NT2/D1 (cell line): ENCODE data around the gene ELMO1.

Experiments
- DNase-seq: peaks from one replicate; pipeline ENCODE4 v3.0.0-alpha.2; 2011; ENCODE audit warnings: low read depth, low spot score
- H3K27me3 ChIP-seq: 2 replicates; pipeline ENCODE4 v1.6.0; 2011; ENCODE audit warnings: mild to moderate bottlenecking; ENCODE audit not compliant: insufficient read length, insufficient read depth
- H3K36me3 ChIP-seq: 2 replicates; pipeline ENCODE4 v1.6.1; 2011; ENCODE audit warnings: mild to moderate bottlenecking, low read length, mixed read lengths; ENCODE audit not compliant: insufficient read depth, insufficient read length
- H3K4me1 ChIP-seq: 2 replicates; pipeline ENCODE4 v1.5.1; 2011; ENCODE audit not compliant: insufficient read depth, insufficient read length
- H3K4me3 ChIP-seq: 2 replicates; pipeline ENCODE4 v1.5.1; 2011; ENCODE audit warnings: low read depth; ENCODE audit not compliant: insufficient read length
- H3K9ac ChIP-seq: 2 replicates; pipeline ENCODE4 v1.6.0; 2011; ENCODE audit warnings: low read depth; ENCODE audit not compliant: insufficient read length
- H3K9me3 ChIP-seq: 2 replicates; pipeline ENCODE4 v1.5.1; 2011; ENCODE audit warnings: mild to moderate bottlenecking, low read length; ENCODE audit not compliant: insufficient read depth
- SUZ12 ChIP-seq: IDR thresholded peaks from 2 replicates; pipeline ENCODE4 v1.6.1; 2011; ENCODE audit not compliant: insufficient read length, insufficient read depth; ENCODE audit errors: extremely low read depth
- YY1 ChIP-seq: IDR thresholded peaks from 2 replicates; pipeline ENCODE4 v1.6.1; 2011; ENCODE audit not compliant: insufficient read length, insufficient read depth
- ZNF274 ChIP-seq: IDR thresholded peaks from 2 replicates; pipeline ENCODE4 v1.6.1; 2011; ENCODE audit warnings: mild to moderate bottlenecking, low read depth, low read length

The ELMO1 gene

DNA sequence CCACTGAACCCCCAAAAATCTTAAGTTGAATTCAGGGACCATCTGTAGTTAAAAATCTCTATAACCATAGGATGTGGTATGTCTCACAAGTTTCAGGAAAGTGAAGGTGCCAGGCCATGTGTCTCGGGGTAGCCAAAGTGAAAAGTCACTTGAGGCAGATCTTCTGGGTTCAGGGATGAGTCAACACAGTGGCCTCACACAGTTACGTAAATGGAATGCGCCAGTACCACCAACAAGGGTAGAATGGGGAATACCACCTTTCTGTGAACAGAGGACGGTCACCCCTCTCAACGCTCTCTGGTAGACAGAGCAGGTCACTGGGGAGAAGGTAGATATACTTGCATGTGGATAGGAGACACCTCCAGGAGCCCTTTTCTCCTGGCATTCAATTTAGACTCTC lies 71.4 kb downstream of the ELMO1 start:
- DNase-seq, result no peak
- Histone ChIP-seq H3K36me3 (no peaks in the 10 kb centered on the region), H3K27me3 (no peaks in the 10 kb centered on the region), H3K4me1 (no peaks in the 10 kb centered on the region), H3K9ac (no peak overlapping the region), H3K9me3 (peaks cover 37% of the 10 kb centered on the region), H3K4me3 (no peak overlapping the region)
- TF ChIP-seq YY1, result no peak
- no peak for TF ChIP-seq ZNF274
- TF ChIP-seq SUZ12, result no peak

DNA sequence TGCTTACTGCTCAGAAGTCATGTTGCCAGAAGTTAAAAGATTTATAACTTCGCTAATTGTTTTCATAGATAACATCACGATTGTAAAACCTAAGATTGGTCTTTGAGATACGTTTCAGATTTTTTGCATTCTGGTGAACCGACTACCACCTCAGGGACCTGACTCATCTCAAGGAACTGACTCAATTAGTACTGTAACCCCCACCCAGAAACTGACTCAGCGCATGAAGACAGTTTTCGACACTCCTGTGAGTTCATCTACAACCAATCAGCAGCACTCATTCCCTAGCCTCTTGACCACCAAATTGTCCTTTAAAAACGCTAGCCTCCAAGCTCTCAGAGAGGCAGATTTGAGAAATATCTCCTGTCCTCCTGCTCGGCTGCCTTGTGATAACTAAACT lies 72.3 kb downstream of the ELMO1 start:
- no peak for DNase-seq
- Histone ChIP-seq H3K9me3 (peaks cover 37% of the 10 kb centered on the region), H3K36me3 (no peaks in the 10 kb centered on the region), H3K4me1 (no peaks in the 10 kb centered on the region), H3K4me3 (no peak overlapping the region), H3K9ac (no peak overlapping the region), H3K27me3 (no peaks in the 10 kb centered on the region)
- TF ChIP-seq SUZ12, result no peak
- TF ChIP-seq ZNF274, result no peak
- TF ChIP-seq YY1, result no peak

GRCh38 chr7:37372750-37373149 lies 75.9 kb downstream of the ELMO1 start:
- no peak for TF ChIP-seq ZNF274
- TF ChIP-seq YY1, result no peak
- TF ChIP-seq SUZ12, result no peak
- DNase-seq, result no peak

DNA sequence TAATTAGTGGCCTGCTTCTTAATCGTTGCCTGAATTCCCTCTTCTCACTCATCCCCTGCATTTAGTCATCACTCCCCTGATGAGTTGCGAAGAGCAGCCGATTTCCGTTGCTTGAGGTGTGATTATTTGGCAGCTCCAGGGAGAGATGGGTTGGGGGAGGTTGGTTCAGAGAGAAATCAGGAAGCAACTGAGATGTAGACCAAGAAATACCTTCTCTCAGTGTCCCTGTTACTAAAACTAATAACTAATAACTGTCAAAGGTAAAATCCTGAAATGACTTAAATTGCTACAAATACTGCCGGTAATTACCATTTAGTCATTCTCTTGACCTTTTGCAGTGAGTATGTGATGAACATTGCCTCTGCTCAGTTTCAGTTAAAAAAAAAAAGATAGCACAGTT lies 76.9 kb downstream of the ELMO1 start:
- TF ChIP-seq ZNF274 (no peak), SUZ12 (no peak), YY1 (no peak)
- Histone ChIP-seq H3K36me3 (no peaks in the 10 kb centered on the region), H3K4me3 (no peak overlapping the region), H3K27me3 (no peaks in the 10 kb centered on the region), H3K9me3 (peaks cover 26% of the 10 kb centered on the region), H3K4me1 (peaks cover 2% of the 10 kb centered on the region), H3K9ac (no peak overlapping the region)
- DNase-seq, result peak; percentile 51

More at GRCh38 chr7:37372750-37373149, 75.9 kb downstream of the ELMO1 start:
- Histone ChIP-seq H3K4me1 (peaks cover 2% of the 10 kb centered on the region), H3K9ac (no peak overlapping the region), H3K27me3 (no peaks in the 10 kb centered on the region), H3K9me3 (peaks cover 27% of the 10 kb centered on the region), H3K36me3 (no peaks in the 10 kb centered on the region), H3K4me3 (no peak overlapping the region)

DNA sequence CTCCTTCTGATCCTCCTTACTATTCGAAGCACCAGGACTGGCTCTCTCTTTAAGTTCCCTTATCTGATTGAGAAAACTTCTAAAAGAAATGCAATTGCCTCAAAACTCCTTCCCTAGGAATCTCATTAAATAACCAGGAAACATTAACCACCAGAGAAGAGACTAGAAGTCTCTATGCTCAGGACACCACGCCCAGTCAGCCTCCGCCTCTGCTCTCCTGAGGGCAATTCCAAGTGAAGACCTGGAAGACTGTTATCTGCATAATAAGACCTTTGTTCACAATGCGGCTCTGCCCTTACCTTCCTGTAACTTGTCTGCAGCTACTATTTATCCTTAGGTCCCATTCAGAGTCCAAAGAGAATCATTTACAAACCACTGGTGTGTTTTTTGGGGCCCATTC lies 78.8 kb downstream of the ELMO1 start:
- peaks cover 2% of the 10 kb centered on the region for H3K4me1 ChIP-seq
- TF ChIP-seq YY1 (no peak), ZNF274 (no peak), SUZ12 (no peak)
- H3K9me3 ChIP-seq, result peaks cover 8% of the 10 kb centered on the region; the same call in 1 of the 2 replicates
- DNase-seq, result peak; percentile 58
- no peak overlapping the region for H3K4me3 ChIP-seq
- no peaks in the 10 kb centered on the region for H3K27me3 ChIP-seq
- no peak overlapping the region for H3K9ac ChIP-seq
- no peaks in the 10 kb centered on the region for H3K36me3 ChIP-seq

DNA sequence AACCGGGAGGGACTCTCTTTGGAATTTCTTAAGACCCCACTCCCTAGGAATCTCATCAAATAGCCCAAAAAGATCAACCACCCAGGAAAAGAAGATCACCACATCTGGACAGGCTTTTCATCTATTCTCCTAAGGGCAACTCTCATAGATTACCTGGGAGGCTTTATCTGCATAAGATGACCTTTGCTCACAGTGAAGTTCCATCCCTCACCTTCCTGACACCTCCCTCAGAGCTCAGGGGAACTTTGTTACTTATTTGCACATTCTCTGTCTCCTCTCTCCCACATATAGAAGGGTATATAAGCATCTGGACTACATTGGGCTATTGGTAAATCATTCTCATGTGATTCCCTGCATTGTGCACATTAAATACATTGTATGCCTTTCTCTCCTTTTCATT lies 80.1 kb downstream of the ELMO1 start:
- peaks cover 2% of the 10 kb centered on the region for H3K4me1 ChIP-seq
- H3K9ac ChIP-seq, result no peak overlapping the region
- TF ChIP-seq ZNF274, result no peak
- no peak for TF ChIP-seq YY1
- no peak for TF ChIP-seq SUZ12
- no peak overlapping the region for H3K4me3 ChIP-seq
- no peaks in the 10 kb centered on the region for H3K27me3 ChIP-seq
- no peak for DNase-seq
- H3K9me3 ChIP-seq, result peaks cover 8% of the 10 kb centered on the region; the same call in 1 of the 2 replicates
- no peaks in the 10 kb centered on the region for H3K36me3 ChIP-seq

- peaks cover 8% of the 10 kb centered on the region; the same call in 1 of the 2 replicates for H3K9me3 ChIP-seq
- no peaks in the 10 kb centered on the region for H3K36me3 ChIP-seq
- TF ChIP-seq SUZ12, result no peak
- TF ChIP-seq YY1, result no peak
- TF ChIP-seq ZNF274, result no peak
- H3K4me3 ChIP-seq, result no peak overlapping the region
- no peak for DNase-seq
- no peaks in the 10 kb centered on the region for H3K27me3 ChIP-seq
- H3K9ac ChIP-seq, result no peak overlapping the region
- peaks cover 2% of the 10 kb centered on the region for H3K4me1 ChIP-seq
Measured at GRCh38 chr7:37367010-37367409, 81.7 kb downstream of the ELMO1 start.
